ENCODE results near the gene SCMH1. TPM values are rescaled to one million over a fixed set of nuclear protein-coding genes. Genes with fewer than 3 reads are reported as not detected.

SCMH1 gene
- total RNA-seq, 1 experiment from 2014 or later: 28.0 TPM

GRCh38 chr1:41078616-41079015 lies 163.5 kb downstream of the SCMH1 start:
- no peak for ATAC-seq

More at GRCh38 chr1:41078616-41079015, 163.5 kb downstream of the SCMH1 start:
- no peaks in the 10 kb centered on the region for H3K27me3 ChIP-seq (ENCODE audit: insufficient read depth, low read length)
- H3K36me3 ChIP-seq (ENCODE audit: control insufficient read depth in 1 of 2, insufficient read depth in 2 of 2, low read length in 2 of 2): no peaks in the 10 kb centered on the region
- peaks cover 0 to 4% of the 10 kb centered on the region in 2 experiments; a peak in 1 of 4 replicates for H3K9me3 ChIP-seq (ENCODE audit: control insufficient read depth in 1 of 2, insufficient read depth in 1 of 2, low read depth in 1 of 2, low read length in 2 of 2)
- ChIA-PET POLR2A (no interaction called here), CTCF (no interaction called here), RAD21 (ENCODE audit: low non-redundant PET in 1 of 2, low total read pairs in 2 of 2, uncharacterized antibody in 2 of 2, unreplicated experiment in 2 of 2) (no interaction called here)
- no peaks in the 10 kb centered on the region for H3K79me2 ChIP-seq (ENCODE audit: insufficient read depth, low read length)
- H2AFZ ChIP-seq (ENCODE audit: low read depth, low read length, poor library complexity, severe bottlenecking): no peak overlapping the region
- H3K27ac ChIP-seq (ENCODE audit: low read depth, low read length): no peak overlapping the region
- no peak overlapping the region for H3K9ac ChIP-seq (ENCODE audit: low read length)
- no TSS peak for BruUV-seq (replicated peaks)
- no peak overlapping the region for H3K4me2 ChIP-seq (ENCODE audit: low read length)
- DNase-seq (ENCODE audit: low read depth, low spot score): no peak
- intact Hi-C loops (cut with micrococcal nuclease): no loop called here
- no peak overlapping the region for H3K4me3 ChIP-seq (replicated peaks in 1 of 2; ENCODE audit: low read depth in 1 of 2, low read length in 2 of 2)
- no peaks in the 10 kb centered on the region for H3K9me2 ChIP-seq (ENCODE audit: insufficient read depth)
- H4K20me1 ChIP-seq (ENCODE audit: insufficient read depth): no peaks in the 10 kb centered on the region
- no peaks in the 10 kb centered on the region for H3K4me1 ChIP-seq (ENCODE audit: control insufficient read depth in 1 of 2, insufficient read depth in 2 of 2, low read length in 2 of 2)
- no peak for TF ChIP-seq MAX (IDR thresholded peaks at IDR 0.05)
- no peak for TF ChIP-seq SP1 (IDR thresholded peaks at IDR 0.05; ENCODE audit: low read depth)
- no peak for TF ChIP-seq JUND (IDR thresholded peaks at IDR 0.05)
- TF ChIP-seq POLR2AphosphoS5 (IDR thresholded peaks at IDR 0.05; ENCODE audit: low read depth, low read length): no peak
- TF ChIP-seq EZH2 (IDR thresholded peaks at IDR 0.05): no peak
- TF ChIP-seq CEBPB (IDR thresholded peaks at IDR 0.05; ENCODE audit: low read depth): no peak
- TF ChIP-seq ZNF274 (IDR thresholded peaks at IDR 0.05; ENCODE audit: low read depth, low read length): no peak
- no peak for TF ChIP-seq POLR2A (IDR thresholded peaks at IDR 0.05; ENCODE audit: borderline replicate concordance, extremely low read depth, insufficient read depth, insufficient read length)
- TF ChIP-seq EGR1 (IDR thresholded peaks at IDR 0.05; ENCODE audit: low read depth): no peak
- no peak for TF ChIP-seq YY1 (IDR thresholded peaks at IDR 0.05; ENCODE audit: extremely low read depth, insufficient replicate concordance, low read depth, low read length)
- no peak for TF ChIP-seq ATF3 (IDR thresholded peaks at IDR 0.05)
- no peak for TF ChIP-seq CBX3 (IDR thresholded peaks at IDR 0.05; ENCODE audit: low read depth)
- TF ChIP-seq SIN3A (IDR thresholded peaks at IDR 0.05; ENCODE audit: low read depth): no peak
- no peak for TF ChIP-seq ZBTB33 (IDR thresholded peaks at IDR 0.05; ENCODE audit: extremely low read depth, insufficient replicate concordance, low read length)
- no peak for TF ChIP-seq ZFX (IDR thresholded peaks at IDR 0.05)
- TF ChIP-seq, protein P1, sequence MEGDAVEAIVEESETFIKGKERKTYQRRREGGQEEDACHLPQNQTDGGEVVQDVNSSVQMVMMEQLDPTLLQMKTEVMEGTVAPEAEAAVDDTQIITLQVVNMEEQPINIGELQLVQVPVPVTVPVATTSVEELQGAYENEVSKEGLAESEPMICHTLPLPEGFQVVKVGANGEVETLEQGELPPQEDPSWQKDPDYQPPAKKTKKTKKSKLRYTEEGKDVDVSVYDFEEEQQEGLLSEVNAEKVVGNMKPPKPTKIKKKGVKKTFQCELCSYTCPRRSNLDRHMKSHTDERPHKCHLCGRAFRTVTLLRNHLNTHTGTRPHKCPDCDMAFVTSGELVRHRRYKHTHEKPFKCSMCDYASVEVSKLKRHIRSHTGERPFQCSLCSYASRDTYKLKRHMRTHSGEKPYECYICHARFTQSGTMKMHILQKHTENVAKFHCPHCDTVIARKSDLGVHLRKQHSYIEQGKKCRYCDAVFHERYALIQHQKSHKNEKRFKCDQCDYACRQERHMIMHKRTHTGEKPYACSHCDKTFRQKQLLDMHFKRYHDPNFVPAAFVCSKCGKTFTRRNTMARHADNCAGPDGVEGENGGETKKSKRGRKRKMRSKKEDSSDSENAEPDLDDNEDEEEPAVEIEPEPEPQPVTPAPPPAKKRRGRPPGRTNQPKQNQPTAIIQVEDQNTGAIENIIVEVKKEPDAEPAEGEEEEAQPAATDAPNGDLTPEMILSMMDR (IDR thresholded peaks at IDR 0.05 in 2 of 3, conservative IDR thresholded peaks at IDR 0.05 in 1 of 3; ENCODE audit: borderline replicate concordance in 1 of 3, insufficient read depth in 1 of 3, low read depth in 2 of 3, low read length in 2 of 3): no peak
- TF ChIP-seq, protein P2, sequence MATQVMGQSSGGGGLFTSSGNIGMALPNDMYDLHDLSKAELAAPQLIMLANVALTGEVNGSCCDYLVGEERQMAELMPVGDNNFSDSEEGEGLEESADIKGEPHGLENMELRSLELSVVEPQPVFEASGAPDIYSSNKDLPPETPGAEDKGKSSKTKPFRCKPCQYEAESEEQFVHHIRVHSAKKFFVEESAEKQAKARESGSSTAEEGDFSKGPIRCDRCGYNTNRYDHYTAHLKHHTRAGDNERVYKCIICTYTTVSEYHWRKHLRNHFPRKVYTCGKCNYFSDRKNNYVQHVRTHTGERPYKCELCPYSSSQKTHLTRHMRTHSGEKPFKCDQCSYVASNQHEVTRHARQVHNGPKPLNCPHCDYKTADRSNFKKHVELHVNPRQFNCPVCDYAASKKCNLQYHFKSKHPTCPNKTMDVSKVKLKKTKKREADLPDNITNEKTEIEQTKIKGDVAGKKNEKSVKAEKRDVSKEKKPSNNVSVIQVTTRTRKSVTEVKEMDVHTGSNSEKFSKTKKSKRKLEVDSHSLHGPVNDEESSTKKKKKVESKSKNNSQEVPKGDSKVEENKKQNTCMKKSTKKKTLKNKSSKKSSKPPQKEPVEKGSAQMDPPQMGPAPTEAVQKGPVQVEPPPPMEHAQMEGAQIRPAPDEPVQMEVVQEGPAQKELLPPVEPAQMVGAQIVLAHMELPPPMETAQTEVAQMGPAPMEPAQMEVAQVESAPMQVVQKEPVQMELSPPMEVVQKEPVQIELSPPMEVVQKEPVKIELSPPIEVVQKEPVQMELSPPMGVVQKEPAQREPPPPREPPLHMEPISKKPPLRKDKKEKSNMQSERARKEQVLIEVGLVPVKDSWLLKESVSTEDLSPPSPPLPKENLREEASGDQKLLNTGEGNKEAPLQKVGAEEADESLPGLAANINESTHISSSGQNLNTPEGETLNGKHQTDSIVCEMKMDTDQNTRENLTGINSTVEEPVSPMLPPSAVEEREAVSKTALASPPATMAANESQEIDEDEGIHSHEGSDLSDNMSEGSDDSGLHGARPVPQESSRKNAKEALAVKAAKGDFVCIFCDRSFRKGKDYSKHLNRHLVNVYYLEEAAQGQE (IDR thresholded peaks at IDR 0.05; ENCODE audit: low read depth): no peak
- no peak for TF ChIP-seq ELF1 (IDR thresholded peaks at IDR 0.05; ENCODE audit: borderline replicate concordance, low read depth)
